HEK293 (cell line): ENCODE results near the gene PPP2R2B.

Experiments
- CTCF ChIA-PET: fragments of 350-600 bp; formaldehyde crosslinking; extraction: SDS; loops from one replicate; lab custom pipeline; 2021; ENCODE audit warnings: antibody characterized with exemption; lab: Yijun Ruan, JAX
- POLR2A ChIA-PET: fragments of 300-600 bp; formaldehyde crosslinking; extraction: SDS; loops from one replicate; lab custom pipeline; 2020; ENCODE audit warnings: antibody characterized with exemption, inconsistent platforms; lab: Yijun Ruan, JAX
- H3K27ac ChIP-seq: fragments of 200-500 bp; sonication (Bioruptor generic); 2 replicates; pipeline ENCODE4 v1.5.1; 2014; ENCODE audit warnings: low read depth, low read length, control low read depth, inconsistent platforms; ENCODE audit errors: extremely low read depth
- H3K36me3 ChIP-seq, 2 experiments: fragments of 200-500 bp in 1 of 2; sonication (Bioruptor generic) in 1 of 2; 1 replicate in 1 of 2; 2 replicates in 1 of 2; pipeline ENCODE4 v1.5.1; 2014 to 2017; ENCODE audit warnings: inconsistent platforms in 2 of 2, low read length in 2 of 2; ENCODE audit not compliant: control insufficient read depth in 2 of 2, insufficient read depth in 1 of 2
- H3K4me1 ChIP-seq: fragments of 200-500 bp; sonication (Bioruptor generic); 2 replicates; pipeline ENCODE4 v1.5.1; 2014; ENCODE audit warnings: mild to moderate bottlenecking, low read length, inconsistent platforms; ENCODE audit not compliant: control insufficient read depth, insufficient read depth
- H3K4me3 ChIP-seq: 2 replicates; pipeline ENCODE4 v1.5.1; 2011; ENCODE audit warnings: low read depth, mild to moderate bottlenecking, control low read depth, low read length, moderate library complexity
- H3K9me3 ChIP-seq: fragments of 200-500 bp; sonication (Bioruptor generic); 2 replicates; pipeline ENCODE4 v1.5.1; 2014; ENCODE audit warnings: low read depth, low read length, inconsistent platforms; ENCODE audit not compliant: control insufficient read depth, insufficient read depth
- GLIS1 ChIP-seq: fragments of 450-650 bp; formaldehyde crosslinking; IDR thresholded peaks from 2 replicates; pipeline ENCODE4 v1.5.1; 2016; ENCODE audit warnings: missing biosample characterization, missing genetic modification characterization
- KLF16 ChIP-seq: fragments of 450-650 bp; formaldehyde crosslinking; IDR thresholded peaks from 2 replicates; pipeline ENCODE4 v1.5.1; 2017; ENCODE audit warnings: missing biosample characterization, missing genetic modification characterization
- KLF7 ChIP-seq: fragments of 450-650 bp; formaldehyde crosslinking; IDR thresholded peaks from 2 replicates; pipeline ENCODE4 v1.5.1; 2016; ENCODE audit warnings: missing biosample characterization, missing genetic modification characterization, borderline replicate concordance
- KLF8 ChIP-seq: fragments of 450-650 bp; formaldehyde crosslinking; IDR thresholded peaks from 2 replicates; pipeline ENCODE4 v1.5.1; 2016; ENCODE audit warnings: missing biosample characterization, missing genetic modification characterization
- TCF7L2 ChIP-seq: IDR thresholded peaks from 2 replicates; pipeline ENCODE4 v1.6.1; 2011; ENCODE audit warnings: low read depth, mild to moderate bottlenecking, inconsistent platforms, low read length, moderate library complexity, borderline replicate concordance
- TRIM28 ChIP-seq: IDR thresholded peaks from 2 replicates; pipeline ENCODE4 v1.6.1; 2011; ENCODE audit warnings: low read length, control low read depth, borderline replicate concordance
- ZFP41 ChIP-seq: fragments of 450-650 bp; formaldehyde crosslinking; IDR thresholded peaks from 2 replicates; pipeline ENCODE4 v1.5.1; 2016; ENCODE audit warnings: missing biosample characterization, missing genetic modification characterization, borderline replicate concordance
- ZNF157 ChIP-seq: fragments of 450-650 bp; formaldehyde crosslinking; IDR thresholded peaks from 2 replicates; pipeline ENCODE4 v1.5.1; 2016; ENCODE audit warnings: missing biosample characterization, missing genetic modification characterization
- ZNF175 ChIP-seq: fragments of 450-650 bp; formaldehyde crosslinking; IDR thresholded peaks from 2 replicates; pipeline ENCODE4 v1.5.1; 2016; ENCODE audit warnings: missing biosample characterization, missing genetic modification characterization
- ZNF202 ChIP-seq: fragments of 450-650 bp; formaldehyde crosslinking; IDR thresholded peaks from 2 replicates; pipeline ENCODE4 v1.5.1; 2016; ENCODE audit warnings: missing biosample characterization, missing genetic modification characterization, borderline replicate concordance
- ZNF214 ChIP-seq: fragments of 450-650 bp; formaldehyde crosslinking; IDR thresholded peaks from 2 replicates; pipeline ENCODE4 v1.5.1; 2017; ENCODE audit warnings: missing biosample characterization, mild to moderate bottlenecking, missing genetic modification characterization, borderline replicate concordance
- ZNF266 ChIP-seq: fragments of 450-650 bp; formaldehyde crosslinking; IDR thresholded peaks from 2 replicates; pipeline ENCODE4 v1.5.1; 2016; ENCODE audit warnings: missing biosample characterization, missing genetic modification characterization, low read depth
- ZNF366 ChIP-seq: fragments of 450-650 bp; formaldehyde crosslinking; conservative IDR thresholded peaks from 2 replicates; pipeline ENCODE4 v1.5.1; 2016; ENCODE audit warnings: missing biosample characterization, missing genetic modification characterization
- ZNF394 ChIP-seq: fragments of 450-650 bp; formaldehyde crosslinking; IDR thresholded peaks from 2 replicates; pipeline ENCODE4 v1.5.1; 2016; ENCODE audit warnings: missing biosample characterization, missing genetic modification characterization, mild to moderate bottlenecking, moderate library complexity, borderline replicate concordance
- ZNF513 ChIP-seq: fragments of 450-650 bp; IDR thresholded peaks from 2 replicates; pipeline ENCODE4 v1.5.1; 2018; ENCODE audit warnings: missing biosample characterization, missing genetic modification characterization
- ZNF548 ChIP-seq: fragments of 450-650 bp; formaldehyde crosslinking; IDR thresholded peaks from 2 replicates; pipeline ENCODE4 v1.5.1; 2016; ENCODE audit warnings: missing biosample characterization, missing genetic modification characterization
- ZNF580 ChIP-seq: fragments of 450-650 bp; formaldehyde crosslinking; IDR thresholded peaks from 2 replicates; pipeline ENCODE4 v1.5.1; 2016; ENCODE audit warnings: missing biosample characterization, missing genetic modification characterization
- ZNF610 ChIP-seq: fragments of 450-650 bp; formaldehyde crosslinking; IDR thresholded peaks from 2 replicates; pipeline ENCODE4 v1.5.1; 2016; ENCODE audit warnings: missing biosample characterization, missing genetic modification characterization, borderline replicate concordance
- ZNF621 ChIP-seq: fragments of 450-650 bp; formaldehyde crosslinking; IDR thresholded peaks from 2 replicates; pipeline ENCODE4 v1.5.1; 2017; ENCODE audit warnings: missing biosample characterization, missing genetic modification characterization
- ZNF670 ChIP-seq: fragments of 450-650 bp; formaldehyde crosslinking; IDR thresholded peaks from 2 replicates; pipeline ENCODE4 v1.5.1; 2016; ENCODE audit warnings: missing biosample characterization, missing genetic modification characterization, low read depth
- ZNF677 ChIP-seq: fragments of 450-650 bp; IDR thresholded peaks from 2 replicates; pipeline ENCODE4 v1.5.0; 2018; ENCODE audit warnings: missing biosample characterization, mild to moderate bottlenecking, missing genetic modification characterization, moderate library complexity
- ZNF701 ChIP-seq: fragments of 450-650 bp; formaldehyde crosslinking; IDR thresholded peaks from 2 replicates; pipeline ENCODE4 v1.5.1; 2016; ENCODE audit warnings: missing biosample characterization, missing genetic modification characterization
- ZNF707 ChIP-seq: fragments of 450-650 bp; formaldehyde crosslinking; IDR thresholded peaks from 2 replicates; pipeline ENCODE4 v1.5.1; 2016; ENCODE audit warnings: missing biosample characterization, missing genetic modification characterization
- ZNF76 ChIP-seq: fragments of 450-650 bp; formaldehyde crosslinking; IDR thresholded peaks from 2 replicates; pipeline ENCODE4; 2016; ENCODE audit warnings: low read depth, missing biosample characterization, missing genetic modification characterization, borderline replicate concordance
- ZNF830 ChIP-seq: fragments of 450-650 bp; IDR thresholded peaks from 2 replicates; pipeline ENCODE4 v1.5.0; 2018; ENCODE audit warnings: missing biosample characterization, missing genetic modification characterization, low read depth, mild to moderate bottlenecking, moderate library complexity
- TF ChIP-seq, protein P1 (sequence below): fragments of 450-650 bp; formaldehyde crosslinking; IDR thresholded peaks from 2 replicates; pipeline ENCODE4 v1.5.1; 2016; ENCODE audit warnings: missing biosample characterization, missing genetic modification characterization
- TF ChIP-seq, protein P2 (sequence below): fragments of 450-650 bp; formaldehyde crosslinking; IDR thresholded peaks from 2 replicates; pipeline ENCODE4 v1.5.1; 2016; ENCODE audit warnings: missing biosample characterization, missing genetic modification characterization

Gene PPP2R2B

DNA sequence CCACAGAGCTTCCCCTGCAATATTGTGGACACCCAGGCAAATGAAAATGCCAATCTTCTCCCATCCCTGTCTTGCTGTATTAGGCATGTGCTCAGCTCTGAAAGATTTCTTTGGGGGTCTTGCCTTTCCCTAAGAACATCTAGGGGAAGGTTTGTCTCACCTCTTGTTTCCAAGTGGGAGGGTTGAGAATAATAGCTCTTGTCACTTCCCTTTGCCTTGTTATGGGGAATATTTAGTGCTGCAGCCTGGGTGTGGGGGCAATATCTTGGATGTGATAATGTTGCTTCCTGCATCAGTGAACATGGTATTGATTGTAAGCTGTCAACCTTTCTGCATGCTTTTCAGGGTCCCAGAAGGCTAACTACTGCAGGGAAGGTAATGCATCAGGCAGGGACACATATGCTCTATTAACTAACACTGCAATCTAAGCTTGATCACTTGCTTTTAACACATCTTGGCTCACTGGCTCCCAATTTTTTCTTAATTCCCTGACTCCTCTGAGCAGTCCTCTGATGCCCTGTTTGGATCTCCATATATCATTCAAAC, 296.4 kb downstream of the PPP2R2B start (continued):
- TF ChIP-seq KLF7 (tag by site-specific recombination), result no peak
- no peak for TF ChIP-seq KLF16
- TF ChIP-seq, all 188 proteins: peak for 0

DNA sequence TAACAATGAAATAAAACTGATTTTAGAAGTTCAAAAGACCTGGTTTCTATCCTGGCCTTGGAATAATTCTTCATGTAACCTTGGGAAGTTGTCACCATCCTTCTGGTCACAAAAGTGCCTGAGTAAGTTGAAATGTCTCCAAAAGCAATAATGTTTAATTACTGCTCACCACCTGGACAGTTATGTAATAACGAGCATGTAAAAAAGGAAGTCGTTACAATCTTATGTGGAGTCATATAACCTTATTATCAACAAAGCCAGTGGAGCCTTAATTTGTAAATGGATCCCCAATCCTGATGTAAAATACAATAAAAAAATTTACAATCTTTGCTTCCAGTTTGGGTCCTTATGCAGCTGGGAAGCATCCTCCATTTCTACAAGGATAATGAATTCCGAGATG, 298.3 kb downstream of the PPP2R2B start:
- no peak overlapping the region for H3K27ac ChIP-seq
- CTCF ChIA-PET, result no interaction called here
- H3K9me3 ChIP-seq, result no peaks in the 10 kb centered on the region
- POLR2A ChIA-PET, result no interaction called here
- H3K36me3 ChIP-seq, result no peaks in the 10 kb centered on the region
- H3K4me1 ChIP-seq, result no peaks in the 10 kb centered on the region
- TF ChIP-seq ZNF621 (tag by site-specific recombination), result no peak
- no peak for TF ChIP-seq ZNF830 (tag by site-specific recombination)
- no peak for TF ChIP-seq ZNF76
- TF ChIP-seq GLIS1, result peak; percentile 54
- TF ChIP-seq ZNF394, result no peak
- no peak overlapping the region for H3K4me3 ChIP-seq

- ChIA-PET POLR2A (no interaction called here), CTCF (no interaction called here)
- Histone ChIP-seq H3K4me3 (no peak overlapping the region), H3K9me3 (no peaks in the 10 kb centered on the region), H3K36me3 (no peaks in the 10 kb centered on the region), H3K27ac (no peak overlapping the region), H3K4me1 (no peaks in the 10 kb centered on the region)
- TF ChIP-seq ZNF610 (tag by site-specific recombination), result no peak
- no peak for TF ChIP-seq ZNF394
- no peak for TF ChIP-seq ZNF513 (tag by site-specific recombination)
- no peak for TF ChIP-seq ZNF707
- TF ChIP-seq ZNF214 (tag by site-specific recombination), result no peak
- TF ChIP-seq ZNF157 (tag by site-specific recombination), result no peak
- no peak for TF ChIP-seq KLF8 (tag by site-specific recombination)
- no peak for TF ChIP-seq ZNF701 (tag by site-specific recombination)
- no peak for TF ChIP-seq ZNF175 (tag by site-specific recombination)
- no peak for TF ChIP-seq ZNF580 (tag by site-specific recombination)
- no peak for TF ChIP-seq ZNF677 (tag by site-specific recombination)
These were observed 303.8 kb downstream of the PPP2R2B start for GRCh38 chr5:146574713-146575112.

- Histone ChIP-seq H3K4me3 (no peak overlapping the region), H3K9me3 (no peaks in the 10 kb centered on the region), H3K4me1 (no peaks in the 10 kb centered on the region), H3K36me3 (no peaks in the 10 kb centered on the region), H3K27ac (no peak overlapping the region)
- ChIA-PET POLR2A (no interaction called here), CTCF (interaction anchor here (1.6 kb wide), 1 partner anchor 398 kb away, joined by 6 read pairs; no protein-coding TSS in a partner anchor)
- no peak for TF ChIP-seq ZNF548 (tag by site-specific recombination)
- no peak for TF ChIP-seq ZNF366
- TF ChIP-seq GLIS1, result no peak
- no peak for TF ChIP-seq TRIM28
- no peak for TF ChIP-seq ZNF266
- no peak for TF ChIP-seq ZNF670 (tag by site-specific recombination)
- no peak for TF ChIP-seq TCF7L2
- TF ChIP-seq, protein P1, sequence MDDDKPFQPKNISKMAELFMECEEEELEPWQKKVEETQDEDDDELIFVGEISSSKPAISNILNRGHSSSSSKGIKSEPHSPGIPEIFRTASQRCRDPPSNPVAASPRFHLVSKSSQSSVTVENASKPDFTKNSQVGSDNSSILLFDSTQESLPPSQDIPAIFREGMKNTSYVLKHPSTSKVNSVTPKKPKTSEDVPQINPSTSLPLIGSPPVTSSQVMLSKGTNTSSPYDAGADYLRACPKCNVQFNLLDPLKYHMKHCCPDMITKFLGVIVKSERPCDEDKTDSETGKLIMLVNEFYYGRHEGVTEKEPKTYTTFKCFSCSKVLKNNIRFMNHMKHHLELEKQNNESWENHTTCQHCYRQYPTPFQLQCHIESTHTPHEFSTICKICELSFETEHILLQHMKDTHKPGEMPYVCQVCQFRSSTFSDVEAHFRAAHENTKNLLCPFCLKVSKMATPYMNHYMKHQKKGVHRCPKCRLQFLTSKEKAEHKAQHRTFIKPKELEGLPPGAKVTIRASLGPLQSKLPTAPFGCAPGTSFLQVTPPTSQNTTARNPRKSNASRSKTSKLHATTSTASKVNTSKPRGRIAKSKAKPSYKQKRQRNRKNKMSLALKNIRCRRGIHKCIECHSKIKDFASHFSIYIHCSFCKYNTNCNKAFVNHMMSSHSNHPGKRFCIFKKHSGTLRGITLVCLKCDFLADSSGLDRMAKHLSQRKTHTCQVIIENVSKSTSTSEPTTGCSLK (tag by site-specific recombination), result no peak
- TF ChIP-seq, protein P2, sequence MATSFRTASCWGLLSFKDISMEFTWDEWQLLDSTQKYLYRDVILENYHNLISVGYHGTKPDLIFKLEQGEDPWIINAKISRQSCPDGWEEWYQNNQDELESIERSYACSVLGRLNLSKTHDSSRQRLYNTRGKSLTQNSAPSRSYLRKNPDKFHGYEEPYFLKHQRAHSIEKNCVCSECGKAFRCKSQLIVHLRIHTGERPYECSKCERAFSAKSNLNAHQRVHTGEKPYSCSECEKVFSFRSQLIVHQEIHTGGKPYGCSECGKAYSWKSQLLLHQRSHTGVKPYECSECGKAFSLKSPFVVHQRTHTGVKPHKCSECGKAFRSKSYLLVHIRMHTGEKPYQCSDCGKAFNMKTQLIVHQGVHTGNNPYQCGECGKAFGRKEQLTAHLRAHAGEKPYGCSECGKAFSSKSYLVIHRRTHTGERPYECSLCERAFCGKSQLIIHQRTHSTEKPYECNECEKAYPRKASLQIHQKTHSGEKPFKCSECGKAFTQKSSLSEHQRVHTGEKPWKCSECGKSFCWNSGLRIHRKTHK (tag by site-specific recombination), result no peak
- TF ChIP-seq ZFP41 (tag by site-specific recombination), result no peak
- TF ChIP-seq ZNF202 (tag by site-specific recombination), result no peak
These were observed 310.4 kb downstream of the PPP2R2B start for GRCh38 chr5:146568161-146568560.
